Natural killer cell (primary cell): Measurements from ENCODE around the gene HMCN2. TPM values are rescaled to one million over a fixed set of nuclear protein-coding genes. Genes with fewer than 3 reads are reported as not detected.

ENCODE experiments used
- ATAC-seq, 3 donors: fragments of 150-1000 bp in 2 of 3; fragments of 200-7000 bp in 1 of 3; cut with Tn5 transposase; 1 replicate in 1 of 3; 2 replicates in 2 of 3; pipeline ENCODE4 v1.10.0; 2021; ENCODE audit warnings: mild to moderate bottlenecking in 2 of 3, moderate library complexity in 2 of 3
- DNase-seq, 2 donors: peaks; one replicate each; pipeline versions ENCODE4 v3.0.0 to v3.0.0-alpha.2; 2013 to 2021; ENCODE audit warnings: mixed read lengths in 1 of 2
- H3K27ac ChIP-seq: one replicate; pipeline ENCODE4 v1.5.1; 2013; ENCODE audit warnings: mild to moderate bottlenecking, low read length
- H3K27me3 ChIP-seq: one replicate; pipeline ENCODE4 v1.6.1; 2013; ENCODE audit warnings: low read length; ENCODE audit not compliant: control insufficient read depth, insufficient read depth
- H3K36me3 ChIP-seq: one replicate; pipeline ENCODE4 v1.6.1; 2013; ENCODE audit warnings: low read length; ENCODE audit not compliant: control insufficient read depth, insufficient read depth
- H3K4me1 ChIP-seq: one replicate; pipeline ENCODE4 v1.6.1; 2013; ENCODE audit warnings: low read length; ENCODE audit not compliant: control insufficient read depth, insufficient read depth
- H3K4me3 ChIP-seq: one replicate; pipeline ENCODE4 v1.5.1; 2013; ENCODE audit warnings: low read length
- H3K9me3 ChIP-seq: one replicate; pipeline ENCODE4 v1.6.1; 2013; ENCODE audit warnings: low read length; ENCODE audit not compliant: control insufficient read depth, insufficient read depth
- H3K27ac Mint-ChIP-seq, 2 donors: one replicate each; pipeline ENCODE4 v1.8.0; 2022; ENCODE audit warnings: mild to moderate bottlenecking in 2 of 2, mixed read lengths in 2 of 2, moderate library complexity in 1 of 2
- H3K27me3 Mint-ChIP-seq, 2 donors: one replicate each; pipeline ENCODE4 v1.8.0; 2022; ENCODE audit warnings: low read depth in 2 of 2, mixed read lengths in 2 of 2
- H3K36me3 Mint-ChIP-seq: one replicate; pipeline ENCODE4 v1.8.0; 2022; ENCODE audit warnings: mixed read lengths
- H3K4me1 Mint-ChIP-seq, 2 donors: one replicate each; pipeline ENCODE4 v1.8.0; 2022; ENCODE audit warnings: mixed read lengths in 2 of 2
- H3K4me3 Mint-ChIP-seq: one replicate; pipeline ENCODE4 v1.8.0; 2022; ENCODE audit warnings: mild to moderate bottlenecking, moderate library complexity, mixed read lengths
- H3K9me3 Mint-ChIP-seq, 2 donors: one replicate each; pipeline ENCODE4 v1.8.0; 2022; ENCODE audit warnings: mixed read lengths in 2 of 2
- WGBS: methylation state at CpG from one replicate; pipeline ENCODE4 v1.1.7; 2013; ENCODE audit warnings: missing lambda C conversion rate; ENCODE audit not compliant: insufficient coverage; 5-methylcytosine and 5-hydroxymethylcytosine counted together
- intact Hi-C: fragments of 100-400 bp; cut with micrococcal nuclease; formaldehyde crosslinking; loops from one replicate; pipeline ENCODE4 v1.14.2; 2022
- total RNA-seq, 4 donors: library from RNA; stranded (reverse); fragments of 120-200 nt in 1 of 4; gene quantifications; one replicate each; pipeline versions ENCODE4 v1.2.3 to v1.2.4, GENCODE V29; 2013 to 2022
- TF ChIP-seq, protein P1 (sequence below): fragments of 200-600 bp; IDR thresholded peaks from one replicate; pipeline ENCODE4 v1.8.0; 2022; ENCODE audit warnings: antibody characterized with exemption

HMCN2 gene
- total RNA-seq, 3 donors from 2014 or later (not counting 1 experiment from before 2014, with no cell fraction given), result not detected

DNA sequence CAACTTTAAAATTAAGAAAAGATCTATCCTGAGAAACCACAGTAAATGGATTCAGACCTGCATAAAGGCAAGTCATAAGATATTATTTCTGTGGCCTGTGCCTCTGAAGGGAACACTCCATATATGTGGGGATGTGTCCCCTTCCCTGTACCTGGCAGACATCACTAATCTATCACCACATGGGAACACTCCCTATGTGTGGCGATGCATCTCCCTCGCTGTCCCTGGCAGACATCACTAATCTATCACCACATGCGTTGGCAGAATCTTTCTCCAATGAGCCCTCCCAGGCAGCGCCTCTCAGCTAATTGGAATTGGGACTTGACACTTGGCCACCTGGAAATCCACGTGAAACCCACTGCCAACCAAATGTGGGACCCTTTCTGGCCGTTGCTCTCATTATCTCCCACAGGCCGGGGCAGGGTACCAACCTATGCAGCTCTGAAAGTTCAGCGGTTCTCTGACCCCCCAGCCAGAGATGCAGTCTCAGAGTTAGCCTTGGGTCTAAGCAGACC, 154.0 kb downstream of the HMCN2 start:
- ATAC-seq (no peak), DNase-seq (no peak)
- no peaks in the 10 kb centered on the region for H3K36me3 Mint-ChIP-seq
- intact Hi-C loops, result no loop called here
- Histone ChIP-seq H3K27me3 (no peaks in the 10 kb centered on the region), H3K36me3 (no peaks in the 10 kb centered on the region), H3K4me3 (no peak overlapping the region), H3K4me1 (no peaks in the 10 kb centered on the region), H3K9me3 (no peaks in the 10 kb centered on the region), H3K27ac (no peak overlapping the region)
- TF ChIP-seq, protein P1, sequence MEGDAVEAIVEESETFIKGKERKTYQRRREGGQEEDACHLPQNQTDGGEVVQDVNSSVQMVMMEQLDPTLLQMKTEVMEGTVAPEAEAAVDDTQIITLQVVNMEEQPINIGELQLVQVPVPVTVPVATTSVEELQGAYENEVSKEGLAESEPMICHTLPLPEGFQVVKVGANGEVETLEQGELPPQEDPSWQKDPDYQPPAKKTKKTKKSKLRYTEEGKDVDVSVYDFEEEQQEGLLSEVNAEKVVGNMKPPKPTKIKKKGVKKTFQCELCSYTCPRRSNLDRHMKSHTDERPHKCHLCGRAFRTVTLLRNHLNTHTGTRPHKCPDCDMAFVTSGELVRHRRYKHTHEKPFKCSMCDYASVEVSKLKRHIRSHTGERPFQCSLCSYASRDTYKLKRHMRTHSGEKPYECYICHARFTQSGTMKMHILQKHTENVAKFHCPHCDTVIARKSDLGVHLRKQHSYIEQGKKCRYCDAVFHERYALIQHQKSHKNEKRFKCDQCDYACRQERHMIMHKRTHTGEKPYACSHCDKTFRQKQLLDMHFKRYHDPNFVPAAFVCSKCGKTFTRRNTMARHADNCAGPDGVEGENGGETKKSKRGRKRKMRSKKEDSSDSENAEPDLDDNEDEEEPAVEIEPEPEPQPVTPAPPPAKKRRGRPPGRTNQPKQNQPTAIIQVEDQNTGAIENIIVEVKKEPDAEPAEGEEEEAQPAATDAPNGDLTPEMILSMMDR, result no peak
- H3K9me3 Mint-ChIP-seq, result no peaks in the 10 kb centered on the region
- no peaks in the 10 kb centered on the region for H3K27me3 Mint-ChIP-seq
- H3K4me1 Mint-ChIP-seq, result no peaks in the 10 kb centered on the region
- 84% methylated on average over 8 of the region's 8 CpGs for WGBS
- no peak overlapping the region for H3K27ac Mint-ChIP-seq
- no peak overlapping the region for H3K4me3 Mint-ChIP-seq

DNA sequence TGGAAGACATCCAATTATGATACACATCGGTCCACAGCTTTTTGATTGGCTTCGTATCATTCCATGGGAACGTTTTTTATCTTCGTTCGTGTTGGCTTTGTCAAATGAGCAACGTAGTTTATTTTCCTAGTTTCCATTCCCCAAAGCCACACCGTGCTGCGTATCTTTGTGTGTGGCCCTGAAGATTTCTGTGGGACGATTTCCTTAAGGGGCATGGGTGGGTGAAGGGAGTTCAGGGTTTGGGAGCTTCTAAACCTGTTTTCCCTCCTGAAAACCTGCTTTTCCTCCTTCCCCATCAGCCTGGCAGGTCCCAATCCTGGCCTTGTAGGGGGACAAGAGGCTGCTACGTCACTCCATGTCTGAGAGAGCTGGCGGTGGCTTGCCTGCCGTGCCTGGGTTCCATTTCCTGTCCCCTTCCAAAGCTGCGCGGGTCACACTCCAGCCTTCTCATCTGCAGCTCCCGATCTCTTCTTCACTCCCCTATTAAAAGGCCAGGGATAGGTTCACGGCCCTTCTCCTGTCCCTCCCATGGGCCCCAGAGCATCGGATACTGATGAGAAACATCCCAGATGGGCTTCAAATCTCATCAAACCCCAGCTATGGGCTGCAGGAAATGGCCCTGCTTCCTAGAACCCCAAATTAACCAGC, 155.7 kb downstream of the HMCN2 start:
- no peaks in the 10 kb centered on the region for H3K27me3 ChIP-seq
- H3K4me3 ChIP-seq, result no peak overlapping the region
- intact Hi-C loops, result no loop called here
- DNase-seq (no peak), ATAC-seq (no peak)
- no peaks in the 10 kb centered on the region for H3K4me1 ChIP-seq
- Mint-ChIP-seq H3K4me1 (no peaks in the 10 kb centered on the region), H3K9me3 (no peaks in the 10 kb centered on the region), H3K27me3 (no peaks in the 10 kb centered on the region), H3K36me3 (no peaks in the 10 kb centered on the region), H3K4me3 (no peak overlapping the region), H3K27ac (no peak overlapping the region)
- TF ChIP-seq, protein P1, result no peak
- 78% methylated on average over 17 of the region's 17 CpGs for WGBS
- H3K9me3 ChIP-seq, result no peaks in the 10 kb centered on the region
- no peaks in the 10 kb centered on the region for H3K36me3 ChIP-seq
- no peak overlapping the region for H3K27ac ChIP-seq

DNA sequence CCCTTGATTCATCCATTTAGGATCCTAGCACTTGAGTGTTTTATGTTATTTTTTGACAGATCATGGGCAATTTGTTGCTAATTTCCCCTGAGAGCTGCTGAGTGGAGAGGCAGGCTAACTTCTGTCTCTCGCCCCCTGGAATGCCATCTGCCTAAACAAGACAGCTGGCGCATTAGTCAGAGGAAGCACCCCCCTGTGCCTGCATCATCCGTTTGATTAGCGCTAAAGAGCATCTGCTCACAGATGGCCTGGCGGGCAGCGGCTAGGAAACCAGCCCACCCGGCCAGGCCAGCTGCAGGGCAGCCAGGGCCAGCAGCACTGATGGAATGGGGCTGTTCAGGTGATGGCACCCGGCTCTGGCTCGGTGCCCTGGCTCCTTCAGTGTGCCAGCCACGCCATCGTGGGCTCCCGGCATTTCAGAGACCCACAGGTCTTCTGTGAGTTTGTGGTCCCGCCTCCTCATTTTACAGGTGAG, 156.3 kb downstream of the HMCN2 start:
- no peak overlapping the region for H3K27ac ChIP-seq
- 78% methylated on average over 13 of the region's 13 CpGs for WGBS
- no peaks in the 10 kb centered on the region for H3K27me3 ChIP-seq
- DNase-seq, result no peak
- no peak overlapping the region for H3K27ac Mint-ChIP-seq
- H3K4me1 Mint-ChIP-seq, result no peaks in the 10 kb centered on the region
- ATAC-seq, result no peak
- no peaks in the 10 kb centered on the region for H3K9me3 ChIP-seq
- H3K4me3 ChIP-seq, result no peak overlapping the region
- intact Hi-C loops, result no loop called here
- H3K4me1 ChIP-seq, result no peaks in the 10 kb centered on the region
- TF ChIP-seq, protein P1, result no peak
- peaks cover 0 to 1% of the 10 kb centered on the region in 2 donors for H3K27me3 Mint-ChIP-seq
- no peaks in the 10 kb centered on the region for H3K36me3 ChIP-seq
- no peaks in the 10 kb centered on the region for H3K36me3 Mint-ChIP-seq
- H3K4me3 Mint-ChIP-seq, result no peak overlapping the region
- H3K9me3 Mint-ChIP-seq, result no peaks in the 10 kb centered on the region

DNA sequence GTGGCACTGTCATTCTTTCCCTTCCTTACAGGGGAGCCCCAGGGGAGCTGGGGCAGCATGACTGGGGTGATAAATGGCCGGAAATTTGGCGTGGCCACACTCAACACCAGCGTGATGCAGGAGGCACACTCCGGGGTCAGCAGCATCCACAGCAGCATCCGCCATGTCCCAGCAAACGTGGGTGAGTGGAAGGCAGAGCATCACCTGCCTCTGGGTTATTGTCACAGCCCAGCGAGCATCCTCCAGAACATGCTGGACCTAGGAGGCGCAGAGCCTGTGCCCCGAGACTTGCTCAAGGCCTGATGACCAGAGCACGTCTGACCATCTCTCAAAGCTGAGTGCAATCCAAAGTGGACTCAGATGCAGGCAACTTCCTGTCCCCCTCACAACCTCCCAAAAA, 157.0 kb downstream of the HMCN2 start:
- 78% methylated on average over 10 of the region's 10 CpGs for WGBS
- ATAC-seq (no peak), DNase-seq (no peak)
- H3K9me3 ChIP-seq, result no peaks in the 10 kb centered on the region
- TF ChIP-seq, protein P1, result no peak
- H3K4me3 ChIP-seq, result no peak overlapping the region
- H3K4me3 Mint-ChIP-seq, result no peak overlapping the region
- no peaks in the 10 kb centered on the region for H3K4me1 ChIP-seq
- H3K27ac ChIP-seq, result no peak overlapping the region
- H3K27ac Mint-ChIP-seq, result no peak overlapping the region
- intact Hi-C loops, result no loop called here
- no peaks in the 10 kb centered on the region for H3K36me3 ChIP-seq
- no peaks in the 10 kb centered on the region for H3K9me3 Mint-ChIP-seq
- H3K4me1 Mint-ChIP-seq, result no peaks in the 10 kb centered on the region
- H3K27me3 ChIP-seq, result no peaks in the 10 kb centered on the region
- H3K36me3 Mint-ChIP-seq, result no peaks in the 10 kb centered on the region
- peaks cover 0 to 3% of the 10 kb centered on the region in 2 donors for H3K27me3 Mint-ChIP-seq
